ENCODE data around the gene ENOX1. TPM values are rescaled to one million over a fixed set of nuclear protein-coding genes. Genes with fewer than 3 reads are reported as not detected.

ENOX1 gene
- total RNA-seq, 2 donors from 2014 or later, result 0.78 to 4.3 TPM

GRCh38 chr13:43822969-43823368 is 36.2 kb upstream of the ENOX1 start:
- Histone ChIP-seq H3K27me3 (no peaks in the 10 kb centered on the region), H3K27ac (no peak overlapping the region), H3K36me3 (replicated peaks in 1 of 2; ENCODE audit: insufficient read depth in 1 of 2, low read depth in 2 of 2) (no peaks in the 10 kb centered on the region), H3K4me1 (no peaks in the 10 kb centered on the region), H3K9me3 (no peaks in the 10 kb centered on the region), H3K4me3 (no peak overlapping the region)
- intact Hi-C loops (cut with DNase I), result no loop called here
- no peak for TF ChIP-seq POLR2A (IDR thresholded peaks at IDR 0.05)
- TF ChIP-seq CTCF (IDR thresholded peaks at IDR 0.05), result no peak
- ATAC-seq (no peak), DNase-seq (no peak)
- 26 to 29% methylated on average over 1 of the region's 1 CpG for WGBS, 2 donors

GRCh38 chr13:43816401-43816889 is 29.7 kb upstream of the ENOX1 start:
- intact Hi-C loops (cut with DNase I), result no loop called here
- Histone ChIP-seq H3K27me3 (no peaks in the 10 kb centered on the region), H3K27ac (no peak overlapping the region), H3K36me3 (replicated peaks in 1 of 2; ENCODE audit: insufficient read depth in 1 of 2, low read depth in 2 of 2) (no peaks in the 10 kb centered on the region), H3K4me3 (no peak overlapping the region), H3K9me3 (no peaks in the 10 kb centered on the region), H3K4me1 (no peaks in the 10 kb centered on the region)
- DNase-seq (no peak), ATAC-seq (no peak)
- 65 to 74% methylated on average over 4 of the region's 4 CpGs for WGBS, 2 donors
- no peak for TF ChIP-seq CTCF (IDR thresholded peaks at IDR 0.05)
- no peak for TF ChIP-seq POLR2A (IDR thresholded peaks at IDR 0.05)

GRCh38 chr13:43815204-43815603 is 28.4 kb upstream of the ENOX1 start:
- Histone ChIP-seq H3K4me1 (no peaks in the 10 kb centered on the region), H3K27me3 (no peaks in the 10 kb centered on the region), H3K9me3 (no peaks in the 10 kb centered on the region), H3K36me3 (replicated peaks in 1 of 2; ENCODE audit: insufficient read depth in 1 of 2, low read depth in 2 of 2) (no peaks in the 10 kb centered on the region), H3K27ac (no peak overlapping the region), H3K4me3 (no peak overlapping the region)
- DNase-seq (no peak), ATAC-seq (no peak)
- 47 to 48% methylated on average over 2 of the region's 2 CpGs for WGBS, 2 donors
- intact Hi-C loops (cut with DNase I), result no loop called here
- TF ChIP-seq POLR2A (IDR thresholded peaks at IDR 0.05) (no peak), CTCF (IDR thresholded peaks at IDR 0.05) (no peak)

- Histone ChIP-seq H3K4me3 (no peak overlapping the region), H3K9me3 (no peaks in the 10 kb centered on the region), H3K36me3 (replicated peaks in 1 of 2; ENCODE audit: insufficient read depth in 1 of 2, low read depth in 2 of 2) (no peaks in the 10 kb centered on the region), H3K27ac (no peak overlapping the region), H3K4me1 (no peaks in the 10 kb centered on the region), H3K27me3 (no peaks in the 10 kb centered on the region)
- DNase-seq, result no peak
- no peak for ATAC-seq
- no peak for TF ChIP-seq CTCF (IDR thresholded peaks at IDR 0.05)
- no peak for TF ChIP-seq POLR2A (IDR thresholded peaks at IDR 0.05)
- intact Hi-C loops (cut with DNase I), result loop anchor here (10.0 kb wide), 1 partner anchor 504 kb away; no protein-coding TSS in a partner anchor
These were observed 21.9 kb upstream of the ENOX1 start for GRCh38 chr13:43808676-43809075.

- no peak overlapping the region for H3K4me3 ChIP-seq
- H3K9me3 ChIP-seq, result no peaks in the 10 kb centered on the region
- H3K36me3 ChIP-seq (replicated peaks in 1 of 2; ENCODE audit: insufficient read depth in 1 of 2, low read depth in 2 of 2), result no peaks in the 10 kb centered on the region
- TF ChIP-seq CTCF (IDR thresholded peaks at IDR 0.05) (no peak), POLR2A (IDR thresholded peaks at IDR 0.05) (no peak)
- DNase-seq, result no peak
- no peaks in the 10 kb centered on the region for H3K4me1 ChIP-seq
- intact Hi-C loops (cut with DNase I), result loop anchor here (10.0 kb wide), 1 partner anchor 501 kb away; no protein-coding TSS in a partner anchor
- no peak overlapping the region for H3K27ac ChIP-seq
- WGBS, 2 donors, result 70 to 77% methylated on average over 6 of the region's 6 CpGs
- no peak for ATAC-seq
- no peaks in the 10 kb centered on the region for H3K27me3 ChIP-seq
These were observed 18.9 kb upstream of the ENOX1 start for GRCh38 chr13:43805681-43806128.
